ENCODE measurements around the gene TMEM63C. TPM values are rescaled to one million over a fixed set of nuclear protein-coding genes. Genes with fewer than 3 reads are reported as not detected.

The TMEM63C gene
- total RNA-seq, 2 experiments from 2014 or later = 3.3 to 3.6 TPM

- TF ChIP-seq CTCF (IDR thresholded peaks at IDR 0.05) = no peak
- Mint-ChIP-seq H3K4me3 (no peak overlapping the region), H3K36me3 (ENCODE audit: low read depth) (no peaks in the 10 kb centered on the region), H3K9me3 (no peaks in the 10 kb centered on the region), H3K27me3 (peaks cover 5% of the 10 kb centered on the region), H3K27ac (no peak overlapping the region), H3K4me1 (ENCODE audit: low read depth) (no peaks in the 10 kb centered on the region)
- DNase-seq (no peak), ATAC-seq (no peak)
- CTCF ChIA-PET = interaction anchor here (0.5 kb wide), 1 partner anchor 539 kb away, joined by 3 read pairs; no protein-coding TSS in a partner anchor
- POLR2A ChIA-PET = no interaction called here
- intact Hi-C loops (cut with micrococcal nuclease) = no loop called here
Observed at GRCh38 chr14:77259025-77259715, 77.6 kb downstream of the TMEM63C start.

GRCh38 chr14:77260199-77260598 lies 78.6 kb downstream of the TMEM63C start:
- DNase-seq = no peak
- H3K27ac Mint-ChIP-seq = no peak overlapping the region
- CTCF ChIA-PET = no interaction called here
- H3K36me3 Mint-ChIP-seq (ENCODE audit: low read depth) = no peaks in the 10 kb centered on the region
- POLR2A ChIA-PET = no interaction called here
- no peak for TF ChIP-seq CTCF (IDR thresholded peaks at IDR 0.05)
- ATAC-seq = no peak
- H3K4me3 Mint-ChIP-seq = no peak overlapping the region
- peaks cover 5% of the 10 kb centered on the region for H3K27me3 Mint-ChIP-seq
- no peaks in the 10 kb centered on the region for H3K9me3 Mint-ChIP-seq
- H3K4me1 Mint-ChIP-seq (ENCODE audit: low read depth) = no peaks in the 10 kb centered on the region
- intact Hi-C loops (cut with micrococcal nuclease) = no loop called here

- no peak overlapping the region for H3K4me3 Mint-ChIP-seq
- ATAC-seq (no peak), DNase-seq (no peak)
- H3K36me3 Mint-ChIP-seq (ENCODE audit: low read depth) = no peaks in the 10 kb centered on the region
- intact Hi-C loops (cut with micrococcal nuclease) = no loop called here
- peaks cover 5% of the 10 kb centered on the region for H3K27me3 Mint-ChIP-seq
- TF ChIP-seq CTCF (IDR thresholded peaks at IDR 0.05) = no peak
- no peaks in the 10 kb centered on the region for H3K4me1 Mint-ChIP-seq (ENCODE audit: low read depth)
- ChIA-PET POLR2A (interaction anchor here (0.6 kb wide), 1 partner anchor 43 kb away, joined by 3 read pairs; no protein-coding TSS in a partner anchor), CTCF (no interaction called here)
- no peaks in the 10 kb centered on the region for H3K9me3 Mint-ChIP-seq
- H3K27ac Mint-ChIP-seq = no peak overlapping the region
Observed at GRCh38 chr14:77260631-77261030, 79.0 kb downstream of the TMEM63C start.

- DNase-seq = no peak
- TF ChIP-seq CTCF (IDR thresholded peaks at IDR 0.05) = no peak
- ATAC-seq = no peak
- Mint-ChIP-seq H3K36me3 (ENCODE audit: low read depth) (no peaks in the 10 kb centered on the region), H3K9me3 (peaks cover 2% of the 10 kb centered on the region), H3K4me1 (ENCODE audit: low read depth) (no peaks in the 10 kb centered on the region), H3K27me3 (peaks cover 22% of the 10 kb centered on the region), H3K4me3 (no peak overlapping the region), H3K27ac (no peak overlapping the region)
- CTCF ChIA-PET = no interaction called here
- POLR2A ChIA-PET = no interaction called here
- intact Hi-C loops (cut with micrococcal nuclease) = no loop called here
Observed at GRCh38 chr14:77264466-77265186, 83.0 kb downstream of the TMEM63C start.

GRCh38 chr14:77265187-77265515 lies 83.6 kb downstream of the TMEM63C start:
- intact Hi-C loops (cut with micrococcal nuclease) = no loop called here
- no peaks in the 10 kb centered on the region for H3K36me3 Mint-ChIP-seq (ENCODE audit: low read depth)
- ATAC-seq = no peak
- H3K9me3 Mint-ChIP-seq = peaks cover 2% of the 10 kb centered on the region
- peaks cover 26% of the 10 kb centered on the region for H3K27me3 Mint-ChIP-seq
- no peaks in the 10 kb centered on the region for H3K4me1 Mint-ChIP-seq (ENCODE audit: low read depth)
- CTCF ChIA-PET = no interaction called here
- H3K4me3 Mint-ChIP-seq = no peak overlapping the region
- no peak for TF ChIP-seq CTCF (IDR thresholded peaks at IDR 0.05)
- no peak overlapping the region for H3K27ac Mint-ChIP-seq
- POLR2A ChIA-PET = no interaction called here
- DNase-seq = no peak

Measured in activated CD8-positive, alpha-beta T cell treated with anti-CD3 and anti-CD28 coated beads for 36 hours (primary cell).